Stimulated activated CD4-positive, alpha-beta T cell treated with anti-CD3 and anti-CD28 coated beads, Interleukin-2, amount 100 ng/mL, for 4 hours (primary cell): ENCODE measurements around the gene RASSF3.
"Not testable (repeated sequence)": the region's sequence is repeated elsewhere in the genome, so short reads cannot be mapped to it uniquely, and the experiment has no call there.

ENCODE experiments used
- DNase-seq: peaks from one replicate; pipeline ENCODE4 v3.0.0-alpha.2; 2020; ENCODE audit warnings: low read depth

The RASSF3 gene

GRCh38 chr12:64670919-64671639 lies 60.8 kb downstream of the RASSF3 start:
- no peak for DNase-seq

GRCh38 chr12:64671681-64672080 lies 61.4 kb downstream of the RASSF3 start:
- no peak for DNase-seq

DNA sequence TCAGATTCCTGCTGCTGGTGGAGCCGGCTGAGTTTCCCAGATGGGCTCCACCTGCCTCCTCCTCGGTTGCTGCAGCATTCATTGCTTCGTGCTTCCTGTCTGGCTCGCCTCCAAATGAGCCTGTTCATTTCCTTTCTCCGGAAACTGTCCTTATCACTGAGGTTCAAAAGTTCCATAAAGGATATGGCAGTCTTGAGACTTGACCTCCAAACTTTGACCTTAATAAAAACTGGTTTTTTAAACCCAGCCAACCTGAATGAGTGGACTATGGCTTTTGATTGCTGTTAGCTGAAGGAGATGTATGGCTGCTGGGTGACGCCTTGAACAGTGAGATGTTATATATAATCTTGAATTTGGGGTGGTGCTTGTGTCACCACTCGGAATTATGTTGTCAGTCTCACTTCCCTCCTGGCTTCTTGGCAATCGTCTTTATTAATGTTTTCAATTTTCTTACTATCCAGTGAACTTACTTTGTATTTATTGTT lies 62.7 kb downstream of the RASSF3 start:
- no peak for DNase-seq

DNA sequence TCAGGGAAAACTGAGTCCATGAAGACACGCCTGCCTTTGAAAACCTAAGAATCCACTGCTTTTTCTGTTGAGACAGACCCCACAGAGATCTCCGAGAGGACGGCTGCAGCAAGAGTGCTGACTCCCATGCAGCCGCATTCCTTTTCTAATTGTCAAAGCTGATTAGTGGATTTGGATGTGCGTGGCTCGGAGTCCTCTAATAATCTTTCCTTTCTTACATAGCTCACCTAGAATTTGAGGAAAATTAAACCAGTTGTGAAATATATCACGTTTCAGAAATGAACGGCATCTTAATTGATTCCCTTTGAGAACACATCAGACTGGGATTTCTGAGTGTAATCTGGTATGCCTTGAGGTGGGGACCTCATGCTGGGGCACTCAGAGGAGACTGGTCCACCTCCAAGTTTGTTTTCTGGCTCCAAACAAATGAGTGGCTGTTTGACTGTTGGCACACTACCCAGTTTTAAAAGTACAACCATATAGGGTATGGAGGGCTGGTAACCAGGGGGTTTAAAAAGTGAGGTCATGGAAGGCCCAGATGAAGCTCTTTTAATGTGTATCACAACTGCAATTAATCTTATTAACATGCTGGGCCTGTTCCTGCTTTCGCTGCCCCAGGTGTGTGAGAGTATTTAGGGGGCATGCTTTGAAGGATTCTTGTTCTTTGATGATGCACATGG lies 63.3 kb downstream of the RASSF3 start:
- DNase-seq, result no peak

DNA sequence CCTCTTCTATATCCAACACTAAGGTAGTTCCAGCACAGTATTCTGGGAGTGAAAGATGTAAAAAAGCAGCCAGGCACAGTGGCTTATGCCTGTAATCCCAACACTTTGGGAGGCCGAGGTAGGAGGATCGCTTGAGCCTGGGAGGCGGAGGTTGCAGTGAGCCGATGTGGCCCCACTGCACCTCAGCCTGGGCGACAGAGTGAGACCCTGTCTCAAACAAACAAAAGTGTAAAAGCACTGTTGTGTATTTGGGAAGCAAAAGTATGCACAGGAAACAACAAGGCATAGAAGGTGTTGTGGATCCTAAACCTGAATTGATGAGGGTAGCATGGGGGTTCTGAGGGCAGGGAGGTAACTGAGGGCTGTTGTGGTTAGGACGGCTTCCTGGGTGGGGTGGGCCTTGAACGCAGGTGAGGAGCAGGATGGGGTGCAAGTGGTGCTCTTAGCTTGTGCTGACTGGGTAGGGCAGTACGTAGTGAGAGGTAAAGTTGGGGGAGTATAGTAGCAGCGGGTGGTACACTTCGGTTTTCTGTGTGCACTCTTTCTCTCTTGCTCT lies 64.2 kb downstream of the RASSF3 start:
- no peak for DNase-seq

DNA sequence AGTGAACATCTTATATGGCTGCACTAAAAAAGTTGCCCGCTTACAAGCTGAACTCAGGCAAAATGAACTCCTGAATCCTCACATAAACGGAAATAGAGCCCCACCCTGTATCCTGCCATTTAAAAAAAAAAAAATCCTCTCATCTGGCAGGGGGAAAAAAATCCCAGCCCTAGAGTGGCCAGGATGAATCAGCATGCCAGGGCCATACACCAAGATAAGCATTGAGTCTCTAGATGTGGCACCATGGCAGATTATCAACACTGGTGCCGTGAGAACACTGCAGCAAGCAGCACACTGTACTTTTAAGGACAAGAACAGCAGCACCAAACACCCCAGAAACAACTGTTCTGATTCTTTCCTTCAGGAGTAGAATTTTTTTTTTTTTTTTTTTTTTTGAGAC lies 65.5 kb downstream of the RASSF3 start:
- DNase-seq, result no peak

DNA sequence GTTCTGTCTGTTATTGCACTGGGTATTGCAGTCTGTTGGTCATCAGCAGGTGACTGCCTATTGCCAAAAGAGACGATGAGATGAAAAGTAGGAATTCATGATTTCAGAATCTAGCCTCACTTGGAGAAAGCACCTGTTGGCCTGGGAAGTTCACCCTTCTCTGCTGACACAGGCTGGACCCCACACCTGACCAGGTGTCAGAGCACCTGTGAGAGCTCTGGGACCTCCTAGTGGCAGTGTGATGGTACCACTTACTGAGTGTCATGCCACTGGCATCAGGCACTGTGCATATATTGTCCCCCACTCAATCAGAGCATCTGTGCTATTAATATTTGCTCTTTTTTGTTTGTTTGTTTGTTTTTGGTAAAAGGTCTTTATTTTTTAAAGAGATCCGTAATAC lies 68.0 kb downstream of the RASSF3 start:
- DNase-seq, result no peak

GRCh38 chr12:64678835-64679234 lies 68.5 kb downstream of the RASSF3 start:
- DNase-seq, result no peak

DNA sequence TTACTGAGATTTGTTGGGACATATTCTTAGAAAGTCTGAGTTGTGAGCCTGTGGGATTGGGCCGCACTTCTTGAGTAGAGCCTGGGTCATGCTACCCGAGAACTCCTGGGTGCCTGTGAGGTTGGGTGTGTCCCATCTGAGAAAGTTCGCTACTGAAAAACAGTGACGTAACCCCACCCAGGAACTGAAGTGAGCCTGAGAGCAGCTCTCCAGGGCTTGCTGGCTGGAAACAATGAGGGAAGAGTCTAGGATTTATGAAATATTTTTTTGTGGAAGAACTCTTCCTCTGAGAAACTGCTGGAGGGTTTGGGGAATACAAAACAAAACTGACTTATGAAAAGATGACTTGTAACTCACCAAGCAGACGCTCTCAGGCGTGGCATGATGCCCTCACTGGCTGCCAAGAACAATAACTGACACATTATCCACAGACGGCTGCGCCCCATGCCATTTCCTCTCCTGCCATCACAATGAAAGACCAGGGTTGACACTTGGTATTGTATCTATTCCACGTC lies 69.2 kb downstream of the RASSF3 start:
- DNase-seq, result no peak

- DNase-seq, result no peak
Observed at GRCh38 chr12:64680235-64680634, 69.9 kb downstream of the RASSF3 start.

- no peak for DNase-seq
Observed at GRCh38 chr12:64681200-64682052, 71.1 kb downstream of the RASSF3 start.

DNA sequence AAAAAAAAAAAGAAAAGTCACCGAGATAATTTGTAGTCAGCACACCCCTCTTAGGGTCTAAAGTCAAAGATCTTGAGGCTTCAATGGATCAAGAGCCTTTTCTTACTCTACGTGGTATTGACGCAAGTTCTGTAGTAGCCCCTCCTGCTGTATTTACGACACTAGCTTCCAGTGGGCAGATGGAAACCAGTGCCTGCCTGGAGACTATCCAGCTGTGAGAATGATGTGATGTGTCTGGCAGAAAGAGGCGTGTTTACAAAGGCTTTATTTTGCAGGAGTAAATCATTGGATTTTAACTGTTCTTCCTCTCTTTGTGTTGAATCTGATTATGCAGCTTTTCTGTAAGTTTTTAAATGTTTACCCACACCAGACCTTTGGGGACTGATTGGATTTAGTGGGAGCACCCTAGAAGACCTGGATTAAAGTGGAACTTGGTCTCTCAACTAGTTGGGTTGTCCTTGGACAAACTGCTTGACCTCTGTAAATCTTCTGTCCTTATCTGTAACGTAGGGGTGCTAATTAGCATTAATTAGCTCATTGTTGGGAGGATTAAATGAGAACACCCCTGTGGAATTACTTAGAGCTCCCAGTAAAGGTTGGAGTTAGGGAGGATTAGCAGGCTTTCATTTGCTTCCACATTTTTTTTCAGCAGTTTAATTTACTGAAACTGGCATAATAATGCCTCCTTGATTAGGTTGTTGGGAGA lies 72.4 kb downstream of the RASSF3 start:
- no peak for DNase-seq

- DNase-seq, result no peak
Observed at GRCh38 chr12:64683816-64684543, 73.7 kb downstream of the RASSF3 start.

- DNase-seq, result no peak
Observed at GRCh38 chr12:64685050-64685449, 74.8 kb downstream of the RASSF3 start.

DNA sequence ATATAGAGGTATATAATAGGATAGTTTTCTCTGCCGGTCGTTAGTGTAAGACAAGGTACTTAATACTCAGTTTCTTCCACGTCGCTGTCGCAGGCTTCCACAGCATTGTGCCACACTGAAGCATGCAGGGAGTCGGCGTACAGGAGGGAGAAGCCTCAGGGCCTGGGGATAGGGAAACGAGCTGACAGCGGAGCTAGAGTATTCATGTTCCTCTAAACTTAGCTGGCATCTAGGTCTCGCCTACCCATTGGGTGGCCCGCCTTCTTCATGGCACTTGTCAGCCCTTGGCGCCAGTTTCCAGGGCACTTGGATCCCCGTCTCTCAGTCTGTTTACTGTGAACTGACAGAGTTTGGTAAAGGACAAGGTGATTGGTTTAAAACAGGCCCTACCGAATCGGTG lies 75.3 kb downstream of the RASSF3 start:
- DNase-seq, result no peak

- no peak for DNase-seq
Observed at GRCh38 chr12:64687816-64688215, 77.5 kb downstream of the RASSF3 start.

GRCh38 chr12:64688219-64688618 lies 77.9 kb downstream of the RASSF3 start:
- no peak for DNase-seq

- no peak for DNase-seq
Observed at GRCh38 chr12:64688715-64689114, 78.4 kb downstream of the RASSF3 start.

- not testable (repeated sequence) for DNase-seq
Observed at GRCh38 chr12:64690236-64690635, 79.9 kb downstream of the RASSF3 start.

GRCh38 chr12:64691227-64691794 lies 81.0 kb downstream of the RASSF3 start:
- DNase-seq, result no peak
